Measurements from ENCODE around the gene RHBDL1. TPM values are rescaled to one million over a fixed set of nuclear protein-coding genes. Genes with fewer than 3 reads are reported as not detected.

The RHBDL1 gene
- total and polyA plus RNA-seq, 4 donors, result 0.35 to 0.84 (median 0.70) TPM

DNA sequence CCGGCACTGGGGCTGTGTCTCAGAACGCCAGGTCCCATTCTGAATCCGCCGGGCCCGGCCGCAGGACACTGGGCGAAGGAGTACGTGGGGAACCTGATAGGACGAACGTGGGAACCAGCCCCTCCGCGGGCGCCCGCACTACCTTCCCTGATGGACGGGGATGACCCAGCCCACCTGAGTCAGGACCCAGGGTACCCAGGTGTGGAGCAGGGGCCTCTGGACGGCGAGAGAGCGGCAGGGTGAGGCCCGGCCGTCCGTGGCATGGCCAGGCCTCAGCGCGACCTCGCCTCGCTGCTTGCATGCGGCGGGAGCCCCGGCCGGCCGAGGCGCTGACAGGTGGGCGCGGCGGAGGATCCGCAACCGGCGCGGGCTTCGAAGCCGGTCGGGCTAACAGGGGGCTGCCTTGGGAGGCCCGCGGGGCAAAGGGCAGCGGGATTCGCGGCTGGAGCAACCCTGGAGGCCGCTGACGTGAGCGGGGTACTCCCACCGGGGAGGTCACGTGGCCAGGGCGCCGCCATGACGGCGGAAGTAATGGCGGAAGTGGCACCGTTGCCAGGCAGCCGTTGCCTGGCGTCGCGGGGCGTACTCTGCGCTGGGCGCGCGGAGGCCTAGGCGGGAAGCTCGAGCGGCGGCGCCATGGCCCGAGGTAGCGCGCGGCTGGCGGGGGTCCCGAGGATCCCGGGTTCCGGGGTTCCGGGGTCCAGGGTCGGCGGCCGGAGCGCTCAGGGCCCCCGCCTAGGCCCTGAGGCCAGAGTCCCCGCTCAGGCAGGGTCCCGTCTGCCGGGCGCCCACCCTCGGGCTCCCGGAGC, 26.5 kb upstream of the RHBDL1 start, which contains the start of gene WDR90:
Gene WDR90 (plus strand): TSS at position 585 of the 809 bp plus-strand sequence. CDS start 52 bp downstream, at position 637.
- Histone ChIP-seq H3K27me3 (ENCODE audit: control insufficient read depth in 4 of 4, insufficient read depth in 4 of 4, low read length in 3 of 4) (no peaks in the 10 kb centered on the region), H3K27ac (ENCODE audit: low read depth in 1 of 2, low read length in 2 of 2) (peak within 1 kb of the TSS; percentile 86 to 89), H3K36me3 (ENCODE audit: control insufficient read depth in 4 of 4, insufficient read depth in 3 of 4, low read depth in 1 of 4, low read length in 3 of 4) (no peaks in the 10 kb centered on the region), H3K9ac (ENCODE audit: low read depth in 1 of 2, low read length in 2 of 2) (peak within 1 kb of the TSS; percentile 63 to 80), H3K4me3 (ENCODE audit: low read depth in 1 of 3, low read length in 3 of 3) (peak within 1 kb of the TSS; percentile 69 to 75 (median 75)), H3K9me3 (ENCODE audit: control insufficient read depth in 4 of 4, low read length in 3 of 4) (no peaks in the 10 kb centered on the region), H3K4me1 (ENCODE audit: control insufficient read depth in 4 of 4, insufficient read depth in 4 of 4, low read length in 3 of 4) (peaks cover 20 to 61% (median 44%) of the 10 kb centered on the region in 4 donors)
- DNase-seq (ENCODE audit: low spot score), result peak; percentile 92
- WGBS, result under 1% methylated on average over 91 of the region's 91 CpGs
- TF ChIP-seq, protein P1, sequence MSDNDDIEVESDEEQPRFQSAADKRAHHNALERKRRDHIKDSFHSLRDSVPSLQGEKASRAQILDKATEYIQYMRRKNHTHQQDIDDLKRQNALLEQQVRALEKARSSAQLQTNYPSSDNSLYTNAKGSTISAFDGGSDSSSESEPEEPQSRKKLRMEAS (IDR thresholded peaks at IDR 0.05), result no peak
- TF ChIP-seq, protein P2, sequence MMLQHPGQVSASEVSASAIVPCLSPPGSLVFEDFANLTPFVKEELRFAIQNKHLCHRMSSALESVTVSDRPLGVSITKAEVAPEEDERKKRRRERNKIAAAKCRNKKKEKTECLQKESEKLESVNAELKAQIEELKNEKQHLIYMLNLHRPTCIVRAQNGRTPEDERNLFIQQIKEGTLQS (IDR thresholded peaks at IDR 0.05), result no peak
- no peak for TF ChIP-seq HNF4G (IDR thresholded peaks at IDR 0.05)
- TF ChIP-seq JUND (IDR thresholded peaks at IDR 0.05), result no peak
- no peak for TF ChIP-seq RAD21 (IDR thresholded peaks at IDR 0.05)
- TF ChIP-seq NR2F2 (IDR thresholded peaks at IDR 0.05), result no peak
- TF ChIP-seq GABPA (IDR thresholded peaks at IDR 0.05 in 1 of 2, conservative IDR thresholded peaks at IDR 0.05 in 1 of 2), result peak in 1 of 2 donors; percentile 89
- no peak for TF ChIP-seq TAF1 (conservative IDR thresholded peaks at IDR 0.05)
- TF ChIP-seq HNF4A (conservative IDR thresholded peaks at IDR 0.05), result peak; percentile 58 to 71
- peak; percentile 97 for TF ChIP-seq YY1 (IDR thresholded peaks at IDR 0.05)
- TF ChIP-seq, protein P3, sequence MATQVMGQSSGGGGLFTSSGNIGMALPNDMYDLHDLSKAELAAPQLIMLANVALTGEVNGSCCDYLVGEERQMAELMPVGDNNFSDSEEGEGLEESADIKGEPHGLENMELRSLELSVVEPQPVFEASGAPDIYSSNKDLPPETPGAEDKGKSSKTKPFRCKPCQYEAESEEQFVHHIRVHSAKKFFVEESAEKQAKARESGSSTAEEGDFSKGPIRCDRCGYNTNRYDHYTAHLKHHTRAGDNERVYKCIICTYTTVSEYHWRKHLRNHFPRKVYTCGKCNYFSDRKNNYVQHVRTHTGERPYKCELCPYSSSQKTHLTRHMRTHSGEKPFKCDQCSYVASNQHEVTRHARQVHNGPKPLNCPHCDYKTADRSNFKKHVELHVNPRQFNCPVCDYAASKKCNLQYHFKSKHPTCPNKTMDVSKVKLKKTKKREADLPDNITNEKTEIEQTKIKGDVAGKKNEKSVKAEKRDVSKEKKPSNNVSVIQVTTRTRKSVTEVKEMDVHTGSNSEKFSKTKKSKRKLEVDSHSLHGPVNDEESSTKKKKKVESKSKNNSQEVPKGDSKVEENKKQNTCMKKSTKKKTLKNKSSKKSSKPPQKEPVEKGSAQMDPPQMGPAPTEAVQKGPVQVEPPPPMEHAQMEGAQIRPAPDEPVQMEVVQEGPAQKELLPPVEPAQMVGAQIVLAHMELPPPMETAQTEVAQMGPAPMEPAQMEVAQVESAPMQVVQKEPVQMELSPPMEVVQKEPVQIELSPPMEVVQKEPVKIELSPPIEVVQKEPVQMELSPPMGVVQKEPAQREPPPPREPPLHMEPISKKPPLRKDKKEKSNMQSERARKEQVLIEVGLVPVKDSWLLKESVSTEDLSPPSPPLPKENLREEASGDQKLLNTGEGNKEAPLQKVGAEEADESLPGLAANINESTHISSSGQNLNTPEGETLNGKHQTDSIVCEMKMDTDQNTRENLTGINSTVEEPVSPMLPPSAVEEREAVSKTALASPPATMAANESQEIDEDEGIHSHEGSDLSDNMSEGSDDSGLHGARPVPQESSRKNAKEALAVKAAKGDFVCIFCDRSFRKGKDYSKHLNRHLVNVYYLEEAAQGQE (IDR thresholded peaks at IDR 0.05), result no peak
- TF ChIP-seq RXRA (IDR thresholded peaks at IDR 0.05), result no peak
- TF ChIP-seq, protein P4, sequence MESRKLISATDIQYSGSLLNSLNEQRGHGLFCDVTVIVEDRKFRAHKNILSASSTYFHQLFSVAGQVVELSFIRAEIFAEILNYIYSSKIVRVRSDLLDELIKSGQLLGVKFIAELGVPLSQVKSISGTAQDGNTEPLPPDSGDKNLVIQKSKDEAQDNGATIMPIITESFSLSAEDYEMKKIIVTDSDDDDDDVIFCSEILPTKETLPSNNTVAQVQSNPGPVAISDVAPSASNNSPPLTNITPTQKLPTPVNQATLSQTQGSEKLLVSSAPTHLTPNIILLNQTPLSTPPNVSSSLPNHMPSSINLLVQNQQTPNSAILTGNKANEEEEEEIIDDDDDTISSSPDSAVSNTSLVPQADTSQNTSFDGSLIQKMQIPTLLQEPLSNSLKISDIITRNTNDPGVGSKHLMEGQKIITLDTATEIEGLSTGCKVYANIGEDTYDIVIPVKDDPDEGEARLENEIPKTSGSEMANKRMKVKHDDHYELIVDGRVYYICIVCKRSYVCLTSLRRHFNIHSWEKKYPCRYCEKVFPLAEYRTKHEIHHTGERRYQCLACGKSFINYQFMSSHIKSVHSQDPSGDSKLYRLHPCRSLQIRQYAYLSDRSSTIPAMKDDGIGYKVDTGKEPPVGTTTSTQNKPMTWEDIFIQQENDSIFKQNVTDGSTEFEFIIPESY (IDR thresholded peaks at IDR 0.05), result no peak
- peak; percentile 27 for TF ChIP-seq SP1 (IDR thresholded peaks at IDR 0.05)

DNA sequence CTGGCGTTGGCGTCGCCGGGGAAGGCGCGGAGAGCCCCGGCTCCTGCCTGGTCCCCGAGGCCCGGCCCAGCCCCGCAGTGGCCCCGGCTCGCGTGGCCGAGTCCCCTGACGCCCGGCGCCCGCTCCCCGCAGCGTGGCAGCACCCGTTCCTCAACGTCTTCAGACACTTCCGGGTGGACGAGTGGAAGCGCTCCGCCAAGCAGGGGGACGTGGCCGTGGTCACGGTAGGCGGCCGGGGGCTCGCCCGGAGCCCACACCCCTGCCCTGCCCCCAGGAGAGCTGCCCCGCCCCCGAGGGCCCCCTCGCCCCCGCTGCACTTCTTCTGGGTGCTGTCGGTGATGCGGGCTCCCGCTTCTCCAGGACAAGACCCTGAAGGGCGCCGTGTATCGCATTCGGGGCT, 25.8 kb upstream of the RHBDL1 start:
- Histone ChIP-seq H3K4me1 (ENCODE audit: control insufficient read depth in 4 of 4, insufficient read depth in 4 of 4, low read length in 3 of 4) (peaks cover 14 to 55% (median 39%) of the 10 kb centered on the region in 4 donors), H3K9me3 (ENCODE audit: control insufficient read depth in 4 of 4, low read length in 3 of 4) (no peaks in the 10 kb centered on the region), H3K9ac (ENCODE audit: low read depth in 1 of 2, low read length in 2 of 2) (peak overlapping the region in 1 of 2 donors; percentile 23), H3K36me3 (ENCODE audit: control insufficient read depth in 4 of 4, insufficient read depth in 3 of 4, low read depth in 1 of 4, low read length in 3 of 4) (no peaks in the 10 kb centered on the region), H3K27ac (ENCODE audit: low read depth in 1 of 2, low read length in 2 of 2) (no peak overlapping the region), H3K4me3 (ENCODE audit: low read depth in 1 of 3, low read length in 3 of 3) (peak overlapping the region; percentile 26 to 75 (median 69)), H3K27me3 (ENCODE audit: control insufficient read depth in 4 of 4, insufficient read depth in 4 of 4, low read length in 3 of 4) (no peaks in the 10 kb centered on the region)
- WGBS, result 8% methylated on average over 44 of the region's 44 CpGs
- DNase-seq (ENCODE audit: low spot score), result no peak
- TF ChIP-seq, protein P2 (IDR thresholded peaks at IDR 0.05), result no peak
- TF ChIP-seq EGR1 (IDR thresholded peaks at IDR 0.05; ENCODE audit: low read depth in 2 of 2), result no peak
- TF ChIP-seq, protein P5, sequence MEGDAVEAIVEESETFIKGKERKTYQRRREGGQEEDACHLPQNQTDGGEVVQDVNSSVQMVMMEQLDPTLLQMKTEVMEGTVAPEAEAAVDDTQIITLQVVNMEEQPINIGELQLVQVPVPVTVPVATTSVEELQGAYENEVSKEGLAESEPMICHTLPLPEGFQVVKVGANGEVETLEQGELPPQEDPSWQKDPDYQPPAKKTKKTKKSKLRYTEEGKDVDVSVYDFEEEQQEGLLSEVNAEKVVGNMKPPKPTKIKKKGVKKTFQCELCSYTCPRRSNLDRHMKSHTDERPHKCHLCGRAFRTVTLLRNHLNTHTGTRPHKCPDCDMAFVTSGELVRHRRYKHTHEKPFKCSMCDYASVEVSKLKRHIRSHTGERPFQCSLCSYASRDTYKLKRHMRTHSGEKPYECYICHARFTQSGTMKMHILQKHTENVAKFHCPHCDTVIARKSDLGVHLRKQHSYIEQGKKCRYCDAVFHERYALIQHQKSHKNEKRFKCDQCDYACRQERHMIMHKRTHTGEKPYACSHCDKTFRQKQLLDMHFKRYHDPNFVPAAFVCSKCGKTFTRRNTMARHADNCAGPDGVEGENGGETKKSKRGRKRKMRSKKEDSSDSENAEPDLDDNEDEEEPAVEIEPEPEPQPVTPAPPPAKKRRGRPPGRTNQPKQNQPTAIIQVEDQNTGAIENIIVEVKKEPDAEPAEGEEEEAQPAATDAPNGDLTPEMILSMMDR (IDR thresholded peaks at IDR 0.05; ENCODE audit: low read depth, low read length, missing input control), result no peak
- no peak for TF ChIP-seq RAD21 (IDR thresholded peaks at IDR 0.05)
- no peak for TF ChIP-seq FOXA1 (IDR thresholded peaks at IDR 0.05)
- TF ChIP-seq FOXA2 (IDR thresholded peaks at IDR 0.05), result no peak
- no peak for TF ChIP-seq NR2F2 (IDR thresholded peaks at IDR 0.05)
- TF ChIP-seq, protein P1 (IDR thresholded peaks at IDR 0.05), result no peak
- no peak for TF ChIP-seq GABPA (IDR thresholded peaks at IDR 0.05 in 1 of 2, conservative IDR thresholded peaks at IDR 0.05 in 1 of 2)
- TF ChIP-seq SP1 (IDR thresholded peaks at IDR 0.05), result no peak
- TF ChIP-seq JUND (IDR thresholded peaks at IDR 0.05), result no peak
- TF ChIP-seq, protein P3 (IDR thresholded peaks at IDR 0.05), result no peak

Measured in liver (tissue), 9 donors.